NCI-H526 treated with DMSO at 0.1 percent for 48 hours (cell line): ENCODE data around the gene ANKRD16.
"Not testable (repeated sequence)": the region's sequence is repeated elsewhere in the genome, so short reads cannot be mapped to it uniquely, and the experiment has no call there.

Experiments
- DNase-seq: peaks from one replicate; lab custom pipeline; 2025; lab: John Stamatoyannopoulos, UW

ANKRD16 gene

DNA sequence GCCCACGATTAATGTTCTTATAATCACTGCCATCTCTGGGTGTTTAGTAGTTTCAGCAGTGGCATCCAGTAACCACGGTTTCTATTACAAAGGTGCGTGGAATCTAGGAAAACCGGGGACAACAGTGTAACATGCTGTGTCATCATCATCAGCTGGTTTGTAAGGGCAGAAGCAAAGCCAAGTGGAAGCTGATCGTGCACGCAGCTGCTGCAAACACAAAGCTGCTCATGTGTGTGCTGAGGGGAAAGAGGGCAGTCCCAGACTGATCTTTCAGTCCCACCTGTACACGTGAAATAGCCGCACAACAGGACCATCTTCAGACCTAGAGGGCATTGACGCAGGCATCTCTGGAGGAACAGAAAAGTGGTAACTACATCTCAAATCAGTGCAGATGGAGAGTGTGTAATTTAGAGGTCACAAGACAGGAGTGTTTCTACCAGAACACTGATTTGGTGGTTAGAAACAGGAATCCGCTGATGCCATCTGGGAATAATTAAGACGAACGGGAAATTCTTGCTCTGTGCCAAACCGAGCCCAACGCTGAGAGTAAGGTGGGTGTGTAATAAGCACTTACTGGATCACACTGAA is 13.4 kb downstream of the ANKRD16 start:
- no peak for DNase-seq

GRCh38 chr10:5873515-5873995 is 16.1 kb downstream of the ANKRD16 start:
- DNase-seq: peak; percentile 34

GRCh38 chr10:5871596-5871995 is 18.1 kb downstream of the ANKRD16 start:
- DNase-seq: no peak

GRCh38 chr10:5869156-5869555 is 20.5 kb downstream of the ANKRD16 start:
- DNase-seq: no peak

GRCh38 chr10:5868383-5868782 is 21.3 kb downstream of the ANKRD16 start:
- DNase-seq: not testable (repeated sequence)

GRCh38 chr10:5867091-5867615 is 22.5 kb downstream of the ANKRD16 start:
- peak; percentile 0 for DNase-seq

GRCh38 chr10:5866451-5867081 is 23.1 kb downstream of the ANKRD16 start:
- DNase-seq: not testable (repeated sequence)

- DNase-seq: not testable (repeated sequence)
Measured at GRCh38 chr10:5862981-5863685, 26.6 kb downstream of the ANKRD16 start.

DNA sequence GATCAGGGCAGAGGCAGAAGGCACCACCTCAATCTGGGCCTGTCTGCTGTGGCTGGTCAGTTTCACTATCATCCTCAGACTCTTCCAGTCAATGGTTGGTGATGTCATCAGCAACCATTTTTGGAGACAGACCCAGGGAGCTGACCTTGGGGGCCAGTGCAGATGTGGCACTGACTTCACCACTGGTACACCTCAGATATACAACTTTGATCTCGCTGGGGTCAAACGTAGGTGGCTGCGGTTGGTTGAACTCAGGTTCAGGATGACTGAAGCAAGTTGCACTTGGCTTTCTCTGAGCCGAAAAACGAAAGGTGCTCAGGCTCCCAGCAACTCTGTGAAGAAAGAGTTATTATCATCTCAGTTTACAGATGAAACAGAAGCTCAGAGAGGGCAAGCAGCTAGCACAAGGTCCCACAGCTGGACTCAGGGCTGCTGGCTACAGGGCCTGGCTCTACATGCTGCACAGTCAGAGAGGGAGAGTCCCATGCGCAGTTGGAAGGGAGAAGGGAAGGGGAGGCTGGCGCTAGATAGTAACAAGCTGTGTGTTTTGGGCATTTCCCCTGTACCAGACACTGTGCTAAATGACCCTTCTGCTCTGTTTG is 27.2 kb downstream of the ANKRD16 start:
- no peak for DNase-seq

DNA sequence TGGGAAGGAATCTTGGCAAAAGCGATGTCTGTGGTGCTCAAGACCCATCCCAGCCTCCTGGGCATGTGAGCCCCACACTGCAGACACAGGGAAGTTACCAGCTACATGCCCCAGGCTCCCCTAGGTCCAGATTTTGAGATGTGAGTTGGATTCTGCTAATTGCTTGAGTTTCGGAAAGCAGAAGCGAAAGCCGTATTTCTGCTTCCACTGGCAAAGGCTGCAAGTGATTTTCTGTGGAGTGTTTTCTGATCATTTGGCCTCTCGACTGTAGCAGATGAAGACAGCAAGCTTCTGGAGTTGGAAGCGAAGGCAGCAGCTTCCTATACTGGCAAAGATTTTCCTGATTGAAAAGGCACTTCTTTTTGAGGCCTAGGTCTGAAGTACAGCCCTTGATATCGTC is 29.6 kb downstream of the ANKRD16 start:
- no peak for DNase-seq

DNA sequence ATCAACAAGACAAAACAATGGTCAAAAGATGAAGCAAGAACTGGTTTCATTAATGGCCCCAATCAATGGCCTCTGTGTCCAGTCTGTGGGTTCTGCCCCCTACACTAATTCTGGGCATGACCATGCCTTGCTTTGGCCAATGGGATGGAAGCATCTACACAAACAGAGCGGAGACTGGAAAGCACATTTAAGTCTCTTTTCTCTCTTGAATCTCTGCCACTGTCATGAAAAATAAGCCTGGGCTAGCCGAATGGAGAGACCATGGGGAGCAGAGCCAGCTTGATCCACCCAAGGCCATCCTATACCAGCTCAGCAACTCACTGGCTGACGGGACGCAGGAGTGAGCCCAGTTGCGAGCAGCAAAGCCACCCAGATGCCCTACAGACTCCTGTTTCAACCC is 30.9 kb downstream of the ANKRD16 start:
- no peak for DNase-seq

DNA sequence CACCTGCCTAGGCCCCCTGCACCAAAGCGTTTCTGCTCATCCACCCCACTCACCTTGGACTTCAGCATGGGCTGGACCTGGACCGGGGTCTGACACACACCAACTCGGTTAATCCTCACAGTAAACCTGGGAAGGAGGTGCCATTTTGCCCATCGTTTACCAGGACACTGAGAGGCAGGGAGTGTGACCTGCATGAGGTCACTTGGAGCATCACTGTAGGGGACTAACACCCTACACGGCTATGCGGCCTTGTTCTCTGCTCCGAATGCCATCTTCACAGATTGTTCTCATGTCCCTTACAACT is 33.0 kb downstream of the ANKRD16 start:
- DNase-seq: no peak

- no peak for DNase-seq
Measured at GRCh38 chr10:5855979-5856700, 33.6 kb downstream of the ANKRD16 start.

- DNase-seq: no peak
Measured at GRCh38 chr10:5854131-5854475, 35.6 kb downstream of the ANKRD16 start.

DNA sequence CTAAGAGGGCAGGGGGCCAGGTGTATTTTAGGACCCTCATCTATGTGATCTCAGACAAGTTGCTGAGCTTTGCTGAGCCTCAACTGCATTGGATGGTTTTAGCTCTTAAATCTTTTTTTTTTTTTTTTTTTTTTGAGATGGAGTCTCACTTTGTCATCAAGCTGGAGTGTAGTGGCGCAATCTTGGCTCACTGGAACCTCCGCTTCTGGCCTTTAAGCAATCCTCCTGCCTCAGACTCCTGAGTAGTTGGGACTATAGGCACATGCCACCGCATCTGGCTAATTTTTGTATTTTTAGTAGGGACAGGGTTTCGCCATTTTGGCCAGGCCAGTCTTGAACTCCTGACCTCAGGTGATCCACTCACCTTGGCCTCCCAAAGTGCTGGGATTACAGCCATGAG is 43.0 kb downstream of the ANKRD16 start:
- DNase-seq: not testable (repeated sequence)

- DNase-seq: no peak
Measured at GRCh38 chr10:5844345-5845055, 45.2 kb downstream of the ANKRD16 start.

GRCh38 chr10:5843686-5844344 is 45.9 kb downstream of the ANKRD16 start:
- no peak for DNase-seq

- DNase-seq: no peak
Measured at GRCh38 chr10:5841965-5842364, 47.7 kb downstream of the ANKRD16 start.

DNA sequence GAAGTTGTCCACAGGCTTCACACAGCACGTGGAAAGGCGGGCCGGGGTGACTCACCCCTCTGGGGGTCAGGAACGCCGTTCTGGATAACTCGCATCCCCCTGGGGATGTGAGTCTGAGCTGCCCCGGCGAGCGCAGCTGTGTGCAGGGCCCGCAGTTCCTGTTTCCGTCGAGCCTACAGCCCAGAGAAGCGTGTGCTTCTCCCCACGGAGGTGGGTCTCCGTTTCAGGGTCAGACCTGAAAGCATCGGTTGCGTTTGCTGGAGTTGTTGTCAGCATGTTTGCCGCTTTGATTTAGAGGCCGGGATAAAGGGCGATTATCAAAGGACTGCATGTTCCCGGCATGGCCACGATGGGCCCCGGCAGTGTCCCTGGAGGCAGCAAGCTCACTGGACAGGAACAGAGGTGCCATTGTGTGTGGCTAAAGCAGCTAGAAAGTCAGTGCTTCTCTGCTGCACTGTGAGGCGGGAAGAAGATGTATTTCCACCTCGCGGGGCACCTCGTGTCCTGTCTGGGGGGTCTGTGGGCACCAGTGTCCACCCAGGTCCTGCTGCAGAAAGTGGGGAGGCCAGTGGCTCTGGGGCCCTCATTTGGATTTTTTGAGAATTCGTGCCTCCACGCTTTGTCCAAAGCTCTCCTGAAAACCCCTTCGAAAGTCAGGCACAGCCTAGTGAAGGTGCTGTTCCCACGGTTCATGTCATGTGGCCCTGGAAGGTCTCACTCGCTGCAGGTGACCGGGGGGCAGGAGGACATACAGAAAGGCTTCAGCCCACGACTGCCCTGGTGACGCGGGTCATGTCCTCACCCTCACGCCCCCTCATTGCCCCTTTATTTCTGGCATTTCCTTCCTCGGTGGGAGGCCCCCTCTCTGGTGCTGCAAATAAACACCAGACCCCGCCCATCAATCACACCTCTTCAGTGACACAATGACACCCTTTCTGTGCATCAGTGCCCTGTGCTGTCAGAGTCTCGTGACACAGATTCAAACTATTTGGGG is 49.1 kb downstream of the ANKRD16 start:
- peak; percentile 5 for DNase-seq

DNA sequence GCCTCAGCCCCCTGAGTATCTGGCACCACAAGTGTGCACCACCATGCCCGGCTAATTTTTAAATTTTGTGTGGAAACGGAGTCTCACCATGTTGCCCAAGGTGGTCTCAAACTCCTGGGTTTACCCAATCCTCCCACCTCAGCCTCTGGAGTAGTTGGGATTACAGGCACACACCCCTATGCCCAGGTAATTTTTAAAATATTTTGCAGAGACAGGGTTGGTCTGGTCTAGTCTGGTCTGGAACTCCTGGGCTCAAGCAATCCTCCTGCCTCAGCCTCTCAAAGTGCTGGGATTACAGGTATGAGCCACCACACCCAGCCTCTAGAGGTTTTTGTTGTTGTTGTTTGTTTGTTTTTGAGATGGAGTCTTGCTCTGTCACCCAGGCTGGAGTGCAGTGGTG is 53.5 kb downstream of the ANKRD16 start:
- DNase-seq: not testable (repeated sequence)
